A673 (cell line): ENCODE results near the gene SAMD11. TPM values are rescaled to one million over a fixed set of nuclear protein-coding genes. Genes with fewer than 3 reads are reported as not detected.

ENCODE experiments used
- BruUV-seq: library from RNA; stranded (reverse); fragments of 400-500 nt; replicated peaks from 2 replicates; lab custom pipeline; 2021; lab: Mats Ljungman, UMichigan
- CTCF ChIA-PET: fragments of 300-600 bp; sonication (Branson Sonifier 250); formaldehyde crosslinking; loops from one replicate; lab custom pipeline; 2022; ENCODE audit warnings: antibody characterized with exemption; lab: Charles Lee
- POLR2A ChIA-PET: fragments of 300-600 bp; sonication (Branson Sonifier 250); formaldehyde crosslinking; loops from one replicate; lab custom pipeline; 2022; ENCODE audit warnings: antibody characterized with exemption; ENCODE audit not compliant: low non-redundant PET; lab: Charles Lee
- DNase-seq: peaks from one replicate; pipeline ENCODE4 v3.0.0-alpha.2; 2015; ENCODE audit warnings: low spot score
- H3K27ac ChIP-seq: fragments of 200-600 bp; sonication (generic); 2 replicates; pipeline ENCODE4 v1.5.1; 2016; ENCODE audit warnings: mixed run types, low read depth, mild to moderate bottlenecking, mixed read lengths, antibody characterized with exemption, low read length; ENCODE audit not compliant: poor library complexity, severe bottlenecking
- H3K27me3 ChIP-seq: fragments of 200-600 bp; sonication (generic); replicated peaks from 2 replicates; pipeline ENCODE4 v1.6.1; 2017; ENCODE audit warnings: mixed run types, low read depth, mild to moderate bottlenecking, mixed read lengths, antibody characterized with exemption, low read length; ENCODE audit not compliant: insufficient read depth, poor library complexity
- H3K36me3 ChIP-seq: fragments of 200-600 bp; sonication (generic); 2 replicates; pipeline ENCODE4 v1.6.1; 2016; ENCODE audit warnings: mixed run types, mild to moderate bottlenecking, mixed read lengths, antibody characterized with exemption, low read length; ENCODE audit not compliant: insufficient read depth, poor library complexity, severe bottlenecking
- H3K4me1 ChIP-seq: fragments of 200-600 bp; sonication (generic); 2 replicates; pipeline ENCODE4 v1.6.1; 2017; ENCODE audit warnings: mixed run types, mild to moderate bottlenecking, mixed read lengths, antibody characterized with exemption, low read length; ENCODE audit not compliant: insufficient read depth, poor library complexity, severe bottlenecking
- H3K4me3 ChIP-seq: fragments of 200-600 bp; sonication (generic); 2 replicates; pipeline ENCODE4 v1.5.1; 2016; ENCODE audit warnings: low read depth, mixed run types, mild to moderate bottlenecking, mixed read lengths, low read length; ENCODE audit not compliant: poor library complexity, severe bottlenecking
- H3K9me3 ChIP-seq: fragments of 200-600 bp; sonication (generic); 2 replicates; pipeline ENCODE4 v1.6.1; 2016; ENCODE audit warnings: mixed run types, low read depth, mild to moderate bottlenecking, mixed read lengths, antibody characterized with exemption, low read length; ENCODE audit not compliant: poor library complexity, severe bottlenecking
- CTCF ChIP-seq: fragments of 300-800, 200-600 bp; sonication (generic); conservative IDR thresholded peaks from 2 replicates; pipeline ENCODE4 v1.5.1; 2017; ENCODE audit warnings: low read depth, mild to moderate bottlenecking, antibody characterized with exemption, low read length, moderate library complexity, mixed read lengths
- EZH2 ChIP-seq: fragments of 200-600 bp; sonication (generic); IDR thresholded peaks from 2 replicates; pipeline ENCODE4 v1.6.1; 2017; ENCODE audit warnings: borderline replicate concordance, low read depth, mild to moderate bottlenecking, mixed read lengths, antibody characterized with exemption, low read length; ENCODE audit not compliant: poor library complexity, severe bottlenecking
- intact Hi-C: fragments of 100-400 bp; cut with micrococcal nuclease; formaldehyde crosslinking; loops from one replicate; pipeline ENCODE4 v1.10.0; 2022; ENCODE audit not compliant: unreplicated experiment
- total RNA-seq: library from RNA; stranded (reverse); gene quantifications from 2 replicates; pipeline ENCODE4 v1.2.3, GENCODE V29; 2021

SAMD11 gene
- total RNA-seq, 1 experiment from 2014 or later, result 28.4 TPM

GRCh38 chr1:908661-909060, 15.1 kb upstream of the SAMD11 start:
- no peaks in the 10 kb centered on the region for H3K36me3 ChIP-seq
- BruUV-seq, result no TSS peak
- no peaks in the 10 kb centered on the region for H3K9me3 ChIP-seq
- TF ChIP-seq CTCF (no peak), EZH2 (no peak)
- ChIA-PET CTCF (no interaction called here), POLR2A (no interaction called here)
- H3K4me3 ChIP-seq, result no peak overlapping the region
- intact Hi-C loops, result no loop called here
- H3K27me3 ChIP-seq, result no peaks in the 10 kb centered on the region
- no peak for DNase-seq
- H3K27ac ChIP-seq, result no peak overlapping the region
- H3K4me1 ChIP-seq, result peaks cover 37% of the 10 kb centered on the region

- no peak for TF ChIP-seq CTCF
- TF ChIP-seq EZH2, result no peak
- H3K4me1 ChIP-seq, result peaks cover 33% of the 10 kb centered on the region
- CTCF ChIA-PET, result no interaction called here
Measured at GRCh38 chr1:909861-910310, 13.8 kb upstream of the SAMD11 start.

DNA sequence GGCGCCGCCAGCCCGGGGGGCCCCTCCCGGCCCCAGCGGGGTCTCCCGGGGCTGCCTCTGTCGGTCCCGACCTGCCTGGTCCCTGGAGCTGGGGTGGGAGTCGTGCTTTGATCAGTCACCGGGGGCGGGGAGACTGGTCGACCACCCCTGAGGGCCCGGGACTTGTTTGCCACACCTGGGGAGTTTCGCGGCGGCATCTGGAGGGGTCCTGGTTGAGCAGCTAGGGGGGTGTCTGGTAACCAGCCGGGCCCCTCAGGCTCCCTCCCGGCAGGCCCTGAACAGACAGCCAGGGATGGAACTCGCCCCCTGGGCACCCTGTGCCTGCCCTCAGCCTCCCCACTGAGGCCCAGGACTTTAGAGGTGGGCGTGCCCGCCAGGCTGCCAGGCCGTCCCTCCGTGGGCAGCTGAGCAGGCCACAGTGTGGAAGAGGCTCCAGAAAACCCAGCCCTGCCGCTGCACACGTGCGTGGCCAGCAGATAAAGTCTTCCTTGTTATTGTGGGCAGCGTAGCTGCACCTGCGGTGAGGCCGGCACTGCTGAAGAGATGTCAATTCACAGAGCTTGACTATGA, 13.3 kb upstream of the SAMD11 start:
- no TSS peak for BruUV-seq
- Histone ChIP-seq H3K27me3 (no peaks in the 10 kb centered on the region), H3K4me1 (peaks cover 30% of the 10 kb centered on the region), H3K27ac (no peak overlapping the region), H3K36me3 (no peaks in the 10 kb centered on the region), H3K9me3 (no peaks in the 10 kb centered on the region), H3K4me3 (no peak overlapping the region)
- intact Hi-C loops, result no loop called here
- DNase-seq, result peak; percentile 11
- CTCF ChIA-PET, result no interaction called here
- POLR2A ChIA-PET, result no interaction called here
- no peak for TF ChIP-seq CTCF
- TF ChIP-seq EZH2, result no peak

More at GRCh38 chr1:909861-910310, 13.8 kb upstream of the SAMD11 start:
- peak; percentile 15 for DNase-seq
- no peak overlapping the region for H3K4me3 ChIP-seq
- intact Hi-C loops, result no loop called here
- H3K27ac ChIP-seq, result no peak overlapping the region
- no peaks in the 10 kb centered on the region for H3K9me3 ChIP-seq
- no peaks in the 10 kb centered on the region for H3K27me3 ChIP-seq
- no TSS peak for BruUV-seq
- POLR2A ChIA-PET, result no interaction called here
- H3K36me3 ChIP-seq, result no peaks in the 10 kb centered on the region
